Liver (tissue), 9 donors: ENCODE measurements around the gene MYO3B. TPM values are rescaled to one million over a fixed set of nuclear protein-coding genes. Genes with fewer than 3 reads are reported as not detected.

ENCODE experiments used
- DNase-seq: peaks from one replicate; pipeline ENCODE4 v3.0.0-alpha.2; 2017; ENCODE audit warnings: low spot score
- H3K27ac ChIP-seq, 2 donors: one replicate each; pipeline ENCODE4 v1.7.0; 2013; ENCODE audit warnings: inconsistent platforms in 2 of 2, low read length in 2 of 2, control low read depth in 1 of 2, low read depth in 1 of 2, mild to moderate bottlenecking in 1 of 2
- H3K27me3 ChIP-seq, 4 donors: one replicate each; pipeline versions ENCODE4 v1.6.1 to v1.7.0; 2013; ENCODE audit warnings: low read length in 3 of 4, inconsistent platforms in 1 of 4, mild to moderate bottlenecking in 1 of 4, moderate library complexity in 1 of 4; ENCODE audit not compliant: control insufficient read depth in 4 of 4, insufficient read depth in 4 of 4
- H3K36me3 ChIP-seq, 4 donors: one replicate each; pipeline versions ENCODE4 v1.6.1 to v1.7.0; 2013; ENCODE audit warnings: low read length in 3 of 4, mild to moderate bottlenecking in 3 of 4, low read depth in 1 of 4, moderate library complexity in 1 of 4; ENCODE audit not compliant: control insufficient read depth in 4 of 4, insufficient read depth in 3 of 4
- H3K4me1 ChIP-seq, 4 donors: one replicate each; pipeline versions ENCODE4 v1.6.1 to v1.7.0; 2013; ENCODE audit warnings: low read length in 3 of 4, mild to moderate bottlenecking in 3 of 4, moderate library complexity in 1 of 4; ENCODE audit not compliant: control insufficient read depth in 4 of 4, insufficient read depth in 4 of 4
- H3K4me3 ChIP-seq, 3 donors: one replicate each; pipeline versions ENCODE4 v1.6.1 to v1.7.0; 2013; ENCODE audit warnings: low read length in 3 of 3, control low read depth in 1 of 3, low read depth in 1 of 3, mild to moderate bottlenecking in 1 of 3
- H3K9ac ChIP-seq, 2 donors: one replicate each; pipeline ENCODE4 v1.7.0; 2013; ENCODE audit warnings: low read length in 2 of 2, mild to moderate bottlenecking in 2 of 2, moderate library complexity in 2 of 2, control low read depth in 1 of 2, low read depth in 1 of 2
- H3K9me3 ChIP-seq, 4 donors: one replicate each; pipeline versions ENCODE4 v1.6.1 to v1.7.0; 2013; ENCODE audit warnings: low read length in 3 of 4; ENCODE audit not compliant: control insufficient read depth in 4 of 4
- EGR1 ChIP-seq, 2 donors: IDR thresholded peaks; 2 replicates each; pipeline ENCODE4 v1.6.1; 2016 to 2018; ENCODE audit warnings: antibody characterized with exemption in 2 of 2, low read depth in 2 of 2
- FOXA2 ChIP-seq: IDR thresholded peaks from 2 replicates; pipeline ENCODE4 v1.6.1; 2016; ENCODE audit warnings: antibody characterized with exemption
- GABPA ChIP-seq, 2 donors: IDR thresholded peaks in 1 of 2; conservative IDR thresholded peaks in 1 of 2; 2 replicates each; pipeline ENCODE4 v1.6.1; 2016; ENCODE audit warnings: antibody characterized with exemption in 2 of 2, mild to moderate bottlenecking in 1 of 2, moderate library complexity in 1 of 2
- HNF4A ChIP-seq, 2 donors: conservative IDR thresholded peaks; 2 replicates each; pipeline ENCODE4 v1.6.1; 2016; ENCODE audit warnings: antibody characterized with exemption in 2 of 2, mild to moderate bottlenecking in 2 of 2
- HNF4G ChIP-seq: IDR thresholded peaks from 2 replicates; pipeline ENCODE4 v1.6.1; 2016; ENCODE audit warnings: antibody characterized with exemption
- JUND ChIP-seq, 2 donors: IDR thresholded peaks; 2 replicates each; pipeline ENCODE4 v1.6.1; 2016; ENCODE audit warnings: antibody characterized with exemption in 2 of 2
- NR2F2 ChIP-seq: IDR thresholded peaks from 2 replicates; pipeline ENCODE4 v1.6.1; 2016; ENCODE audit warnings: antibody characterized with exemption
- RAD21 ChIP-seq, 2 donors: IDR thresholded peaks; 2 replicates each; pipeline ENCODE4 v1.6.1; 2016; ENCODE audit warnings: antibody characterized with exemption in 2 of 2, mild to moderate bottlenecking in 2 of 2
- RXRA ChIP-seq, 2 donors: IDR thresholded peaks; 2 replicates each; pipeline ENCODE4 v1.6.1; 2017 to 2018; ENCODE audit warnings: antibody characterized with exemption in 2 of 2, mild to moderate bottlenecking in 1 of 2
- SP1 ChIP-seq: IDR thresholded peaks from 2 replicates; pipeline ENCODE4 v1.6.1; 2018; ENCODE audit warnings: antibody characterized with exemption, mild to moderate bottlenecking
- TAF1 ChIP-seq: conservative IDR thresholded peaks from 2 replicates; pipeline ENCODE4 v1.6.1; 2016; ENCODE audit warnings: antibody characterized with exemption, mild to moderate bottlenecking
- YY1 ChIP-seq: IDR thresholded peaks from 2 replicates; pipeline ENCODE4 v1.6.1; 2016; ENCODE audit warnings: antibody characterized with exemption, mild to moderate bottlenecking
- WGBS: extraction: QIAGEN DNeasy Blood & Tissue Kit; methylation state at CpG from one replicate; pipeline ENCODE4 v1.1.7; 2013; 5-methylcytosine and 5-hydroxymethylcytosine counted together
- polyA plus RNA-seq, 2 donors: library from polyadenylated mRNA; stranded (reverse) in 1 of 2; unstranded in 1 of 2; fragments of 200-250 nt in 1 of 2; fragments of >200 nt in 1 of 2; fragmentation: Nextera tagmentation in 1 of 2; extraction: Ambion mirVana in 1 of 2; gene quantifications; one replicate each; pipeline versions ENCODE4 v1.2.1 to v1.2.3, GENCODE V29; 2013 to 2015
- total RNA-seq, 2 donors: library from RNA; depleted of rRNA; stranded (reverse); fragments of >200 nt; gene quantifications; one replicate each; pipeline ENCODE4 v1.2.3, GENCODE V29; 2014
- TF ChIP-seq, protein P1 (sequence below): fragments of 150-350 bp; IDR thresholded peaks from 2 replicates; pipeline ENCODE4 v1.5.1; 2017; ENCODE audit warnings: improper control_type of control experiment, low read depth, low read length; ENCODE audit not compliant: missing input control
- TF ChIP-seq, protein P2 (sequence below): IDR thresholded peaks from 2 replicates; pipeline ENCODE4 v1.6.1; 2016; ENCODE audit warnings: antibody characterized with exemption
- TF ChIP-seq, protein P3 (sequence below): IDR thresholded peaks from 2 replicates; pipeline ENCODE4 v1.6.1; 2016; ENCODE audit warnings: antibody characterized with exemption
- TF ChIP-seq, protein P4 (sequence below): IDR thresholded peaks from 2 replicates; pipeline ENCODE4 v1.6.1; 2016; ENCODE audit warnings: antibody characterized with exemption, mild to moderate bottlenecking
- TF ChIP-seq, protein P5 (sequence below): IDR thresholded peaks from 2 replicates; pipeline ENCODE4 v1.6.1; 2016; ENCODE audit warnings: antibody characterized with exemption
- donor health status: healthy.
- donor health status: healthy.
- donor health status: healthy.
- donor health status: healthy.
- donor health status: healthy.

The MYO3B gene
- total and polyA plus RNA-seq, 4 donors, result under 0.01 to 0.05 TPM; not detected in 2

DNA sequence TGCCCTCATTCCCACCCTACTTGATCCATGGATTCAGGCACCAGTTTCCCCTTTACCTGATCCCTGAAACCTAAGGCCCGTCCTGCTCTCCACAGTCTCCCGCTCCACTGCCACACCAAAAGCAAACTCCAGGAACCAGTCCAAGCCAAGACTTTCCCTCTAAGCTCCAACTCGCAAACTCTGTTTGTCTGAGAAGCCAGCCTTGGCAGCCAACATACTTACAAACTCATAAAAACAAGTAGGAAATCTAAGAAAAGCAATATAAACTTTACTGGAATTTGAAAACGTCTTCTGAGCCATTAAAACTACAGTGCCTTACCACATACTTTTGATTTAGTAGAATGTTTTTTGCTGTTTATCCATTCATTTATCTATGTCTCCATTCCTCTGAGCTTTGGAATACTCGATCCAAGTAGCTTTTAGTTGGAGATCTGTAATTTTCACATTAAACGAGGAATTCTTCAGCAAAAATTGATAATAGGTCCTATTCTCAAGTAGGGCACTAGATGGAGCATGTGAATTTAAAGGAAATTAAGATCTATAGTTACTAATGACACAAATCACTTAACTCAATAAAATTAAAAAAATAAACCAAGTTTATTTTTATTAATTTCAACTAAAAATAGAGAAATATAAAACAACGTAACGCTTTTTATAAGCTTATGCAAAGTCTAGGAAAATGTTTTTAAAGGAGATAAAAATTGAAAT lies 199.7 kb downstream of the MYO3B start:
- WGBS, result 77% methylated on average over 8 of the region's 8 CpGs
- no peak for DNase-seq
- Histone ChIP-seq H3K4me1 (no peaks in the 10 kb centered on the region), H3K9ac (no peak overlapping the region), H3K27me3 (peaks cover 0 to 10% (median 0%) of the 10 kb centered on the region in 4 donors), H3K27ac (no peak overlapping the region), H3K36me3 (no peaks in the 10 kb centered on the region), H3K9me3 (no peaks in the 10 kb centered on the region), H3K4me3 (no peak overlapping the region)
- TF ChIP-seq, protein P1, sequence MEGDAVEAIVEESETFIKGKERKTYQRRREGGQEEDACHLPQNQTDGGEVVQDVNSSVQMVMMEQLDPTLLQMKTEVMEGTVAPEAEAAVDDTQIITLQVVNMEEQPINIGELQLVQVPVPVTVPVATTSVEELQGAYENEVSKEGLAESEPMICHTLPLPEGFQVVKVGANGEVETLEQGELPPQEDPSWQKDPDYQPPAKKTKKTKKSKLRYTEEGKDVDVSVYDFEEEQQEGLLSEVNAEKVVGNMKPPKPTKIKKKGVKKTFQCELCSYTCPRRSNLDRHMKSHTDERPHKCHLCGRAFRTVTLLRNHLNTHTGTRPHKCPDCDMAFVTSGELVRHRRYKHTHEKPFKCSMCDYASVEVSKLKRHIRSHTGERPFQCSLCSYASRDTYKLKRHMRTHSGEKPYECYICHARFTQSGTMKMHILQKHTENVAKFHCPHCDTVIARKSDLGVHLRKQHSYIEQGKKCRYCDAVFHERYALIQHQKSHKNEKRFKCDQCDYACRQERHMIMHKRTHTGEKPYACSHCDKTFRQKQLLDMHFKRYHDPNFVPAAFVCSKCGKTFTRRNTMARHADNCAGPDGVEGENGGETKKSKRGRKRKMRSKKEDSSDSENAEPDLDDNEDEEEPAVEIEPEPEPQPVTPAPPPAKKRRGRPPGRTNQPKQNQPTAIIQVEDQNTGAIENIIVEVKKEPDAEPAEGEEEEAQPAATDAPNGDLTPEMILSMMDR, result no peak
- TF ChIP-seq SP1 (no peak), FOXA2 (no peak), RXRA (IDR thresholded peaks at IDR 0.05) (no peak), TAF1 (no peak), NR2F2 (no peak), HNF4A (conservative IDR thresholded peaks at IDR 0.05) (no peak), RAD21 (IDR thresholded peaks at IDR 0.05) (no peak), GABPA (IDR thresholded peaks at IDR 0.05 in 1 of 2, conservative IDR thresholded peaks at IDR 0.05 in 1 of 2) (no peak), JUND (IDR thresholded peaks at IDR 0.05) (no peak), HNF4G (no peak), YY1 (no peak), EGR1 (IDR thresholded peaks at IDR 0.05; ENCODE audit: low read depth in 2 of 2) (no peak)
- TF ChIP-seq, protein P2, sequence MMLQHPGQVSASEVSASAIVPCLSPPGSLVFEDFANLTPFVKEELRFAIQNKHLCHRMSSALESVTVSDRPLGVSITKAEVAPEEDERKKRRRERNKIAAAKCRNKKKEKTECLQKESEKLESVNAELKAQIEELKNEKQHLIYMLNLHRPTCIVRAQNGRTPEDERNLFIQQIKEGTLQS, result no peak
- TF ChIP-seq, protein P3, sequence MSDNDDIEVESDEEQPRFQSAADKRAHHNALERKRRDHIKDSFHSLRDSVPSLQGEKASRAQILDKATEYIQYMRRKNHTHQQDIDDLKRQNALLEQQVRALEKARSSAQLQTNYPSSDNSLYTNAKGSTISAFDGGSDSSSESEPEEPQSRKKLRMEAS, result no peak
- TF ChIP-seq, protein P4, sequence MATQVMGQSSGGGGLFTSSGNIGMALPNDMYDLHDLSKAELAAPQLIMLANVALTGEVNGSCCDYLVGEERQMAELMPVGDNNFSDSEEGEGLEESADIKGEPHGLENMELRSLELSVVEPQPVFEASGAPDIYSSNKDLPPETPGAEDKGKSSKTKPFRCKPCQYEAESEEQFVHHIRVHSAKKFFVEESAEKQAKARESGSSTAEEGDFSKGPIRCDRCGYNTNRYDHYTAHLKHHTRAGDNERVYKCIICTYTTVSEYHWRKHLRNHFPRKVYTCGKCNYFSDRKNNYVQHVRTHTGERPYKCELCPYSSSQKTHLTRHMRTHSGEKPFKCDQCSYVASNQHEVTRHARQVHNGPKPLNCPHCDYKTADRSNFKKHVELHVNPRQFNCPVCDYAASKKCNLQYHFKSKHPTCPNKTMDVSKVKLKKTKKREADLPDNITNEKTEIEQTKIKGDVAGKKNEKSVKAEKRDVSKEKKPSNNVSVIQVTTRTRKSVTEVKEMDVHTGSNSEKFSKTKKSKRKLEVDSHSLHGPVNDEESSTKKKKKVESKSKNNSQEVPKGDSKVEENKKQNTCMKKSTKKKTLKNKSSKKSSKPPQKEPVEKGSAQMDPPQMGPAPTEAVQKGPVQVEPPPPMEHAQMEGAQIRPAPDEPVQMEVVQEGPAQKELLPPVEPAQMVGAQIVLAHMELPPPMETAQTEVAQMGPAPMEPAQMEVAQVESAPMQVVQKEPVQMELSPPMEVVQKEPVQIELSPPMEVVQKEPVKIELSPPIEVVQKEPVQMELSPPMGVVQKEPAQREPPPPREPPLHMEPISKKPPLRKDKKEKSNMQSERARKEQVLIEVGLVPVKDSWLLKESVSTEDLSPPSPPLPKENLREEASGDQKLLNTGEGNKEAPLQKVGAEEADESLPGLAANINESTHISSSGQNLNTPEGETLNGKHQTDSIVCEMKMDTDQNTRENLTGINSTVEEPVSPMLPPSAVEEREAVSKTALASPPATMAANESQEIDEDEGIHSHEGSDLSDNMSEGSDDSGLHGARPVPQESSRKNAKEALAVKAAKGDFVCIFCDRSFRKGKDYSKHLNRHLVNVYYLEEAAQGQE, result no peak
- TF ChIP-seq, protein P5, sequence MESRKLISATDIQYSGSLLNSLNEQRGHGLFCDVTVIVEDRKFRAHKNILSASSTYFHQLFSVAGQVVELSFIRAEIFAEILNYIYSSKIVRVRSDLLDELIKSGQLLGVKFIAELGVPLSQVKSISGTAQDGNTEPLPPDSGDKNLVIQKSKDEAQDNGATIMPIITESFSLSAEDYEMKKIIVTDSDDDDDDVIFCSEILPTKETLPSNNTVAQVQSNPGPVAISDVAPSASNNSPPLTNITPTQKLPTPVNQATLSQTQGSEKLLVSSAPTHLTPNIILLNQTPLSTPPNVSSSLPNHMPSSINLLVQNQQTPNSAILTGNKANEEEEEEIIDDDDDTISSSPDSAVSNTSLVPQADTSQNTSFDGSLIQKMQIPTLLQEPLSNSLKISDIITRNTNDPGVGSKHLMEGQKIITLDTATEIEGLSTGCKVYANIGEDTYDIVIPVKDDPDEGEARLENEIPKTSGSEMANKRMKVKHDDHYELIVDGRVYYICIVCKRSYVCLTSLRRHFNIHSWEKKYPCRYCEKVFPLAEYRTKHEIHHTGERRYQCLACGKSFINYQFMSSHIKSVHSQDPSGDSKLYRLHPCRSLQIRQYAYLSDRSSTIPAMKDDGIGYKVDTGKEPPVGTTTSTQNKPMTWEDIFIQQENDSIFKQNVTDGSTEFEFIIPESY, result no peak
